GM18517 (cell line): ENCODE measurements around the gene RRP9.

ENCODE experiments used
- ATAC-seq: cut with Tn5 transposase; IDR thresholded peaks from one replicate; pipeline ENCODE4 v1.9.1; 2021; ENCODE audit warnings: mild to moderate bottlenecking, moderate library complexity; ENCODE audit not compliant: unreplicated experiment

RRP9 gene

DNA sequence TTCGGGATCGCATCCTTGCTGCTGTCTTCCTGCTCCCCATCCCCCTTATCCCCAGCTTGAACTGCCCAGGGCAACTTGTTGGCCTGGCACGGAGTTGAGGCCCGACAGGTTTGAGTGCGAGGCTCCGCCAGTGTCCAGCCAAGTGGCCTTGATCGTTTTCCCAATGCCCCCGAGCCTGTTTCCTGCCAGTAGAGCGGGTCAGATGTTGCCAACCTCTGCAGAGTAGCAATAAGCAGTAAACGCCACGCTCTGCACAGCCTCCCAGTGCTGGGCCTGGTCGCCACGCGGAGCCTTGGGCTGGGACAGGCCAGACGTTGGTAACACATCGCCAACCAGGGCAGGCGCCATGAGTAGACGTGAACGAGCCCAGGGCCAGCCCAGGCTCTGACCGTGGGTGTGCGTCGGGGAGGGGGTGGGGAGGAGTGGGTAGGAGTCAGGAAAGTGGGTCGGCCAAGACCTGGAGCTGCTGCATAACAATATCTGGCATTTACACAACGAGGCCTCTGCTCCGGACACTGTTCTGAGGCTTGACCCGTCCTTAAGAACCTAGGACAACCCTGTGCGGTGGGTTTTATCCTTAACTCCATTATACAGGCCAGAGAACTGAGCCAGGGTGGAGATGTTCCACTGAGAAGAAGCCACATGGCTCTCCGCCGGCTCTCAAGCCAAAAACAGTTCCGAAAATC lies 32.7 kb upstream of the RRP9 start:
- ATAC-seq = peak; percentile 9

GRCh38 chr3:51971350-51971749 lies 29.6 kb upstream of the RRP9 start:
- ATAC-seq = no peak

DNA sequence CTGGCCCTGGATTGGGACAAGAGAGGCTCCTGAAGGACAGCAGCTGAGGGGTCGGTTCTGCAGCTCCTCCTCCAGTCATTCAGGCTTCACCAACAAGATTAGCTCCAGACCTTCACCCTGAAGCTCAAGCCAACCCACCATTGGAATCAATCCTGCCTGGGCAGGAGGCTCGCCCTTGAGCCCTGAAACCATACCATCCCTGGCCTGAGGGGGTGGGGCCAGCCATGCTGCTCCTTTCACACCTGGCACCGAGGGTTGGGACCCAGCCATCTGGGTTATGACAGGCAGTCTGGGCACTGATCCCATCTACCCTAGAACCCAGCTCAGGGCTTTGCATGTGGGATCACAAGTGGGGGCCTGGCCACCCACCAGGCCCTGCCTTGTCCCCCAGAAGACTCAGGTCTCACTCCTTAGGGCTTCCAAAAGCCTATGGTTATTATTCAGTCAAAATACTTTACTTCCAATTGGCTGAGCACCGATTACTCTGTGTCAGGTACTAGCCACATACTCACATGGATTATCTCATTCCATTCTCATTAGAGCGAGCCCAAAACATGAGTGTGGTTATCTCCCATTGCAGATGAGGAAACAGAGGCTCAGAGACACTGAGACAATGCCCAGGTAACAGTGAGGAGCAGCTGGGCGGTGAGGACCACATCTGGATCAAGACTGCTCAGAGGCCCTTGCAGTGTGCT lies 29.0 kb upstream of the RRP9 start:
- ATAC-seq = no peak

DNA sequence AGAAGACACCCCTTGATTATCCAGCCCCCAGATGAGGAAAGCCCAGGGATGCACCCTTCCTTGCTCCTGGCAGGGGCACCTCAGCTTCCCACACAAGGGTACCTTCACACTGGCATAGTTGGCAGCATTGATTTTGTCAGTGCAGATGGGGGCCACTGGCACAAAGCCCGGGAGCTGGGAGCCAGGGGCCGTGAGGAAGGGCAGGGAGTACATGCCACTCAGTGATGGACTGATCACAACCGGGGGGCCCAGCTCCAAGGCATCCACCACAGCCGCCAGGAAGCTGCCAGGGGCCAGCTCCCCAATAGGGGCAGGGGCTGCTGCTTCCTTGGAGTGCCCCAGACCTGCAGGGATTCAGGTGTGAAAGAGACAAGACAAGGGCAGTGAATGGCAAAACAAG lies 28.1 kb upstream of the RRP9 start:
- ATAC-seq = no peak

DNA sequence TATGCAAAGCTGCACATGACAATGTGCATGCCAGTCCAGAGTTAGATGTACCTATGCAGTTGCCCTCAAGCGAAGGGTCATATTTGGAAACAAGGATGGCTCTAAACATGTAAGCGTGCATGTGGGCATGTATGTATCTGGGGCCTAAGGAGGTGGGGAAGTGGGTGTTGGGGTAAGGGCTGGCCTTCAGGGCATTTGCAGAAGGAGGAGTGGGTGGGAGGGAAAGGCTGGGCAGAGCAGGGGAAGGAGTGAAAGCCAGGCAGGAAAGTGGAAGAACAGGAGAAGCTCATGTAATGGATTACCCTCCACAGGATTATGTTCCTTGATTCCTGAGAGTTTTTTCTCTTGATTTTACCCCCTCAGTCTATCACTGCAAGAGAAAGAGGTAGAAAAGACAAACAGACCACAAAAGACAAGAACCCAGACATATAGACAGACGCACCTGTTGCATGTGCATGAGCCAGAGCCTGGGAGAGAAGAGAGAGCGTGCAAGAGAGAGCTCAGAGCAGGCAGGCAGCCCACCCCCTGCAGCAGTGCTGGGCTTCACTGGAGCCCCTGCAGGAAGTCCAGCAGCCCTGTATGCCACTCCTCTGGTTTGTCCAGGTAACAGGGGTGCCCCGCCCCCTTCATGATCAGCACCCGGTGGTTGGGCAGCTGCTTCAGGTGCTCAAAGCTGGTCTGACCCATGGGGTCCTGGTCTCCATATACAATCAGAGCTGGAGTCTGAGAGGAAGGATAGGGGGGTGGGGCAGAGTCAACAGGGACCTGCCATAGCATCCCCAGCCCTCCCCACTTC lies 27.4 kb upstream of the RRP9 start:
- no peak for ATAC-seq

GRCh38 chr3:51968170-51968775 lies 26.6 kb upstream of the RRP9 start:
- no peak for ATAC-seq

- no peak for ATAC-seq
Measured at GRCh38 chr3:51967384-51968169, 25.9 kb upstream of the RRP9 start, which contains the start of gene PCBP4. TSS of gene PCBP4 (minus strand) at chr3:51967454. CDS start at chr3:51961240, 6,214 bp downstream.

DNA sequence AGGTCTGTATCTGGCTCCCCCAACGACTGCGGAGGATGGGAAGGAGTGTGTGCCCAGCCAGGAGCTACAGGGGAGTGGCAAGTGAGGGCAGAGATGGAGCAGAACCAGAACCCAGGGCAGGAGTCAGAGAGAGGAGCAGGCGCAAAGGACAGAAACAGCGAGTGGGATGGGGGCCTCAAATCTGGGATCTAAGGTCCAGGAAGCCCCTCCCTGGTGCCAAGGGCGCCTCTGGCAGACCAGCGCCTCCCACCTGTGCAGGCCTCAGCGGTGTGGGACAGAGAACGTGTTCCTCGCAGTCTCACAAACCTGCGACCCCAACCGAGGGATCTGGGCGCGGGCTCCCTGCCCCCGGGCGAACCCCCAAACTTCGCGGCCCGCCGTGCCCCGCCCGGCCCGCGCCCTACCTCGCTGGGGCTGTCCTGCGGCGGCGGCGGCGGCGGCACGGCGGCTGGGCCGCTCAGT lies 25.2 kb upstream of the RRP9 start:
- no peak for ATAC-seq

DNA sequence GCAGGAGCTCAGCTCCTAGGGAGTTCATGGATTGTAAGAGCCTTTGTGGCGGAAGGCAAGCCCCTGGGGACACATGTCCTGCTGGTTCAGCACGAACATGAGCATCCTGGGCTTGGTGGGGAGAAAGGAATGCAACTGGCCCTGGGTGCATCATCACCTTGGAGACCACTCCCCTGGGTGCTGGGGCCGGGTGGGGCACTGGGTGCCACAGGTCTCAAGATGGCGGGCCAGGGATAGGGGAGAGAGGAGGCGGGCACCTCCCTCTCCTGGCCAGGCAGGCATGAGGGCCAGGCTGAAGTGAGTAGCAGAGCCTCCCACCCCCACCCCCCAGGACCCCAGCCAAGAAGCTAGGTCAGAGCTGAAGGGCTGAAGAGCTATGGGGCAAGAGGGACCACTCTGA lies 24.8 kb upstream of the RRP9 start:
- ATAC-seq = no peak

- ATAC-seq = no peak
Measured at GRCh38 chr3:51966016-51966415, 24.3 kb upstream of the RRP9 start.

DNA sequence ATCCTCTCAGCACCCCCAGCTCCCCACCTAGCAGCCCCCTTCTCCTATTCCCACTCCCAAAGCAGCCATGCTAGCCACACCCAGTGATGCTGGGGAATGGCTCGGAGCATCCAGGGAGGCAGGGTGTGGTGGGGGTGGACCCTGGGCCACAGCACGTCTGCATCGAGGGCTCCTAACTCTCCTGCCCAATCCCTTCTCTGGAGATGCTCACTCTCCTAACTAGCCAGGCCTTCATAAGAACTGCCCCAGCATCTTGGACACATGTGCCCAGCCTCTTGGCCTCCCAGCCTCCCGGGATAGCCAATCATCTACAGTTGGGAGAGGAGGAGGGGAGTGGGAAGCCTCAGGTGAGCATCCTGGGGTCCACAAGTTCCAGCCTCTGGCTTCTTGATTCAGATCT lies 22.8 kb upstream of the RRP9 start:
- no peak for ATAC-seq

DNA sequence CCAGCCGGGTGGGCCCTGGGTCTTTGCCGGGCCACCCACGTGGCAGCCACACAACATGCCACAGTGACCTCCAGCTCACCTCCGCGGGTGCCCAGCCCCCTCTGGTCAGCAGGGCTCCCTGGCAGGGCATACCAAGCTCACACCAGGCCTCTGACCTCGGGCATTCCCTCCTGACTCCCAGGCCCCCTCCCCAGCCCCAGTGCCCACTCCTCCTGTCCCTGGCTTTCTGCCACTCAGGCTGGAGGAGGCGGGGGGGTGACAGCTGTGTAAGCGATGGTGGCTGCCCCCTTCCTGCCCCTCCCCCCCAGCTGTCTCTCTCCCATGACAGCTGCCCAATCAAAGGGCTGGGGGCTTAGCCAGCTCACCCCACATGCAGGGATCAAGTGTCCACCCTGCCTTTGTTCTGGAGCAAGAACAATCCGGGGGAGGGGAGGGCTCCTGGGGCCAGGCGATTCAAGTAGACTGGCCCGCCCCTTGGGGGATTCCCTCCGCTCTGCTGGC lies 22.3 kb upstream of the RRP9 start:
- no peak for ATAC-seq

- ATAC-seq = no peak
Measured at GRCh38 chr3:51962854-51963530, 21.3 kb upstream of the RRP9 start.

GRCh38 chr3:51961602-51962569 lies 20.2 kb upstream of the RRP9 start:
- no peak for ATAC-seq

- ATAC-seq = no peak
Measured at GRCh38 chr3:51961011-51961410, 19.3 kb upstream of the RRP9 start.

GRCh38 chr3:51960386-51960785 lies 18.7 kb upstream of the RRP9 start:
- no peak for ATAC-seq

GRCh38 chr3:51959651-51960050 lies 17.9 kb upstream of the RRP9 start:
- no peak for ATAC-seq
